ENCODE results near the gene COL6A3. TPM values are rescaled to one million over a fixed set of nuclear protein-coding genes. Genes with fewer than 3 reads are reported as not detected.

The COL6A3 gene
- total RNA-seq, 1 donor from 2014 or later: 0.41 TPM

DNA sequence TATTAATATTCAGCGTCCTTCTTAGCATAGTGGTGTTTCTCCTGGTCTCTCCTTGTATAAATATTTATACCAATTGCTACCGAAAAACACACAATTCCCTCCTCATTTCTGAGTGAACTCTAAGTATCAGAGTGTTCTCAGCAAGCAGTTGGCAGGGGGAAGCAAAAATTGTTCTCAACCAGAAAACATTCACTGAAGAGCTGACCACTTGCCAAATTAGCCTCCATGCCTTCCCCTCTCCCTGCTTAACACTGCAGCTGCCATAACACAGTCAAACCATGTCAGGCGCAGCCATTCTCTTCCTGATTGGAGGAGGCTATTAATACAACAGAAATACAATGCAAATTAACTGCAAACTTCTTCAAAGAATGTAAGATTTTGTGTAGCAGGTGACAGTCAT lies 105.0 kb downstream of the COL6A3 start:
- TF ChIP-seq, protein P1, sequence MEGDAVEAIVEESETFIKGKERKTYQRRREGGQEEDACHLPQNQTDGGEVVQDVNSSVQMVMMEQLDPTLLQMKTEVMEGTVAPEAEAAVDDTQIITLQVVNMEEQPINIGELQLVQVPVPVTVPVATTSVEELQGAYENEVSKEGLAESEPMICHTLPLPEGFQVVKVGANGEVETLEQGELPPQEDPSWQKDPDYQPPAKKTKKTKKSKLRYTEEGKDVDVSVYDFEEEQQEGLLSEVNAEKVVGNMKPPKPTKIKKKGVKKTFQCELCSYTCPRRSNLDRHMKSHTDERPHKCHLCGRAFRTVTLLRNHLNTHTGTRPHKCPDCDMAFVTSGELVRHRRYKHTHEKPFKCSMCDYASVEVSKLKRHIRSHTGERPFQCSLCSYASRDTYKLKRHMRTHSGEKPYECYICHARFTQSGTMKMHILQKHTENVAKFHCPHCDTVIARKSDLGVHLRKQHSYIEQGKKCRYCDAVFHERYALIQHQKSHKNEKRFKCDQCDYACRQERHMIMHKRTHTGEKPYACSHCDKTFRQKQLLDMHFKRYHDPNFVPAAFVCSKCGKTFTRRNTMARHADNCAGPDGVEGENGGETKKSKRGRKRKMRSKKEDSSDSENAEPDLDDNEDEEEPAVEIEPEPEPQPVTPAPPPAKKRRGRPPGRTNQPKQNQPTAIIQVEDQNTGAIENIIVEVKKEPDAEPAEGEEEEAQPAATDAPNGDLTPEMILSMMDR (IDR thresholded peaks at IDR 0.05): no peak
- TF ChIP-seq EZH2phosphoT487 (IDR thresholded peaks at IDR 0.05) (no peak), EZH2 (IDR thresholded peaks at IDR 0.05) (no peak)
- H4K20me1 ChIP-seq (ENCODE audit: low read depth): no peaks in the 10 kb centered on the region
- H3K36me3 Mint-ChIP-seq: no peaks in the 10 kb centered on the region
- H3K27me3 Mint-ChIP-seq (ENCODE audit: insufficient read depth, low read depth): peaks cover 8% of the 10 kb centered on the region
- H3F3A ChIP-seq (ENCODE audit: low read depth): no peaks in the 10 kb centered on the region
- no peaks in the 10 kb centered on the region for H3K27me3 ChIP-seq
- H3K79me2 ChIP-seq (ENCODE audit: low read depth): no peaks in the 10 kb centered on the region
- no peaks in the 10 kb centered on the region for H3K36me3 ChIP-seq
- H3K4me1 Mint-ChIP-seq: peaks cover 22% of the 10 kb centered on the region
- no peak overlapping the region for H3K9ac ChIP-seq
- no peak overlapping the region for H2AFZ ChIP-seq (replicated peaks)
- H3K27ac ChIP-seq: no peak overlapping the region
- H3K4me1 ChIP-seq: no peaks in the 10 kb centered on the region
- DNase-seq (ENCODE audit: low spot score): no peak
- no peak overlapping the region for H3K4me3 Mint-ChIP-seq
- peaks cover 4% of the 10 kb centered on the region for H3K9me3 Mint-ChIP-seq
- H3K4me2 ChIP-seq: no peak overlapping the region
- H3K9me3 ChIP-seq (ENCODE audit: low read depth): no peaks in the 10 kb centered on the region
- no peak overlapping the region for H3K27ac Mint-ChIP-seq
- H3K4me3 ChIP-seq: no peak overlapping the region

DNA sequence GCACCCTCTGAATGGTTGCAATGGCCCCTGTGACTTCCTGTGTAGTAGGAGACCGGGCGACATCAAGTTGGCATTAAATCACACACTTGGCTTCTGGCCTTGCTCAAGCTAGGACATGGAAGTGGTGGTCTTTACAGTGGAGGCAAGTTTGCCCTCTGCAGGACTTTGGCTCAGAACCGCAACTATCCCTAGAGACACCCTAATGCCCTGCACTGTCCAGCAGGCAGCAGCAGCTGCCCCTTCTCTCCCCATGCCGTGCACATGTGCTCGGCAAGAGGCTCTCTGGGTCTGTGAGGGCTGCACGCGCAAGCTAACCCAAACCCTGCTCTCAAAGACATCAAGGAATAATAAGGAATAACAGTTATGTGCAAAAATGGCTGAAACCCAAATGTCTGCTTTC lies 106.5 kb downstream of the COL6A3 start:
- TF ChIP-seq, protein P1 (IDR thresholded peaks at IDR 0.05): no peak
- no peak for TF ChIP-seq EZH2 (IDR thresholded peaks at IDR 0.05)
- no peak for TF ChIP-seq EZH2phosphoT487 (IDR thresholded peaks at IDR 0.05)
- H3K9ac ChIP-seq: no peak overlapping the region
- no peaks in the 10 kb centered on the region for H3K9me3 ChIP-seq (ENCODE audit: low read depth)
- no peak overlapping the region for H3K4me2 ChIP-seq
- H3K27me3 Mint-ChIP-seq (ENCODE audit: insufficient read depth, low read depth): peaks cover 3% of the 10 kb centered on the region
- H3K27ac Mint-ChIP-seq: no peak overlapping the region
- H3K27ac ChIP-seq: no peak overlapping the region
- no peaks in the 10 kb centered on the region for H3K27me3 ChIP-seq
- H3K79me2 ChIP-seq (ENCODE audit: low read depth): no peaks in the 10 kb centered on the region
- H3K4me3 ChIP-seq: no peak overlapping the region
- no peak for DNase-seq (ENCODE audit: low spot score)
- peaks cover 1% of the 10 kb centered on the region for H3K36me3 Mint-ChIP-seq
- H3K36me3 ChIP-seq: no peaks in the 10 kb centered on the region
- no peak overlapping the region for H3K4me3 Mint-ChIP-seq
- H2AFZ ChIP-seq (replicated peaks): no peak overlapping the region
- H3F3A ChIP-seq (ENCODE audit: low read depth): no peaks in the 10 kb centered on the region
- no peaks in the 10 kb centered on the region for H3K4me1 ChIP-seq
- H3K9me3 Mint-ChIP-seq: peaks cover 12% of the 10 kb centered on the region
- H4K20me1 ChIP-seq (ENCODE audit: low read depth): no peaks in the 10 kb centered on the region
- H3K4me1 Mint-ChIP-seq: peaks cover 15% of the 10 kb centered on the region

DNA sequence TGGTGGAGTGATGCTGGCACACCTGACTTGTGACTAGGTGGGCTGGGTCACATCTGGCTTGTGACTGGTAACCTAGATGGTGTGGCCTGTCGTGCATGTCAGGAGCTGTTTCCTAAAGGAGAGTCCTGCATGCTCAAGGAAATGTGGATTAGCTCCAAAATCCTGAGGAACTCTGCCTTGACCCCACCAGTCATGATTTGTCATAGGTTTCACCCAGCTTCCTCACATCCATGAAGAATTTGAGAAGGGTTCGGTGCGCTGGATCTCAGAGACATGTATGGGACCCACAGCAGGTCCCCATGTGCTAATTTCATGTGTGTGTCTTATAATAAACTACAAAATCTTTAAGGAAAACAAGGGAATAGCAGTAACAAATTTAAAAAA lies 107.2 kb downstream of the COL6A3 start:
- no peak overlapping the region for H3K27ac Mint-ChIP-seq
- H3K27me3 ChIP-seq: no peaks in the 10 kb centered on the region

More for the DNA sequence above, 107.2 kb downstream of the COL6A3 start:
- Histone ChIP-seq H3K4me2 (no peak overlapping the region), H3K9ac (no peak overlapping the region), H3K36me3 (no peaks in the 10 kb centered on the region), H3F3A (ENCODE audit: low read depth) (no peaks in the 10 kb centered on the region), H3K27ac (no peak overlapping the region), H2AFZ (replicated peaks) (no peak overlapping the region), H3K9me3 (ENCODE audit: low read depth) (no peaks in the 10 kb centered on the region), H3K4me3 (no peak overlapping the region), H3K79me2 (ENCODE audit: low read depth) (no peaks in the 10 kb centered on the region), H3K4me1 (no peaks in the 10 kb centered on the region), H4K20me1 (ENCODE audit: low read depth) (no peaks in the 10 kb centered on the region)
- Mint-ChIP-seq H3K36me3 (peaks cover 1% of the 10 kb centered on the region), H3K4me1 (peaks cover 15% of the 10 kb centered on the region), H3K9me3 (peaks cover 14% of the 10 kb centered on the region), H3K27me3 (ENCODE audit: insufficient read depth, low read depth) (peaks cover 3% of the 10 kb centered on the region), H3K4me3 (no peak overlapping the region)
- no peak for TF ChIP-seq EZH2phosphoT487 (IDR thresholded peaks at IDR 0.05)
- TF ChIP-seq, protein P1 (IDR thresholded peaks at IDR 0.05): no peak
- TF ChIP-seq EZH2 (IDR thresholded peaks at IDR 0.05): no peak
- DNase-seq (ENCODE audit: low spot score): no peak

All from neural progenitor cell (in vitro differentiated cells).